HG03103 (cell line): ENCODE measurements around the gene SPECC1L.

ENCODE experiments used
- ATAC-seq: cut with Tn5 transposase; IDR thresholded peaks from one replicate; pipeline ENCODE4 v1.9.1; 2021; ENCODE audit warnings: low read depth; ENCODE audit not compliant: unreplicated experiment

SPECC1L gene

GRCh38 chr22:24424001-24424900 lies 153.6 kb downstream of the SPECC1L start:
- ATAC-seq, result no peak

DNA sequence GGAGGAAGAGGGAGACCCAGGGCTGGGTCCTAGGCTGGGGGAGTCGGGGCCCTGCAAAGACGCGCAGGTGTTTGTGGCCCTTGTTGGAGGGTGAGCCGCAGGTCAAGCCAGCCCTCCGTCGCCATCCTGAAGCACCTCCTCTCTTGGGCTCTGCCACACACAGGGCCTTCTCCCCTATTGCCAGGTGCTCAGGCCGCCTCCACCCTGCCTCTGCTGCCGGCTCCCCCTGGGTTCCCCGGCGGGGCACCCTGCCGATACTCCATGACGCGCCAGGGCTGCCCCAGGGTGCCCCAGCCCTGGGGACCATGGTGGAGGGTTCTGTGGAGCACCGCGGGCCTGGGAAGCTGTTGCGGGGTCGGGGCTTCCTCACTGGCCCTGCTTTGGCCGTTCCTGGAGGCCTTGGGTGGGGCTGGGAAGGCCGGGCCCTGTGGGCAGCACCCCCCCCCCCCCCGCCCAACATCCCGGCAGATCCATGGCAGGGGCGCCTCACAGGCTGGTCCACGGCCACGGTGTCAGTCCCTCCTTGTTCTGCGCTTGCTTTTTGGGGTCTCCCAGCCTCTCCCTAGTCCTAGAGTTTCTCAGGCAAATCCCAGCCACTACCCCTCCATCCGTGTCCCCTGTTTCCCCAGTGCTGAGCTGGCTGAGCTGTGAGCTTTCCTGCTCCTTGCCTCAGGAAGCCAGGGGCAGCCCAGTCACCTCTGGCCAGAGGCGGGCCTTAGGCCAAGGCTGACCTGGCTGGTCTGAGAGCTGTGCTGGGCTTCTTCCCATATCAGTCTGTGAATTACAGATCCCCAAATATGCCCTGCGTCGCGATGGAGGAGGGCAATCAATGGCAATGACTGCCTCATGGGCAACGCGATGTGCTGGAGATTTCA lies 154.5 kb downstream of the SPECC1L start:
- no peak for ATAC-seq

- no peak for ATAC-seq
Observed at GRCh38 chr22:24426436-24426835, 155.8 kb downstream of the SPECC1L start.

DNA sequence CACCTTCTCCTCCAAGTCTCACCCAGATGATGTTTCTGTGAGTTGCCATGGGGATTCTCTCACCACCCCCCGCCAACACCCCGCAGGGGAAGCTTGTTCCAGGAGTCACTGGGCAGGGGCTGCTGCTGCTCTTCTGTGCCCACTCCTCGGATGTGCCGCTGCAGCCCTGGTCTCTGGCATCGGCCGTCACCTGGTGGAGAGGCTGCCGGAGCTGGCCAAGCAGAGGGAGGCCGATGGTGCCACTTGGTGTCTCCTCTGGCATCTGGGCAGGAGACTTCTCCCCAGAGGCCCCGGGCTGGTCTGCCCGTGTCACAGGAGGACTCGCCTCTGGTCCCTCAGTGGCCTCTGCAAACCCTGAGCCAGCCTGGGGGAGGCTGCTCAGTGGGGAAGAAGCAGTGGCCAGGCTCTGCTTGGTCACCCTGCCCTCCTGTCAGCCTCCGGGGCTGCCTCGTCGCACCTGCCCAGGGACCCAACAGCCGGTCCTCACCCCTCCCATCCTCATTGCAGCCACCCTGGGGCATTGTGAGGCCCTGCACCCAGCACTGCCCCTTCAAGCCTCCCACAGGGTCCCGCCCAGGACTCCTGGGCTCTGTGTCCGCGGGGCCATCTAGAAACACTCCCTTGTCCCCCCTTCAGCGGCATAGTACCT lies 156.3 kb downstream of the SPECC1L start:
- no peak for ATAC-seq

DNA sequence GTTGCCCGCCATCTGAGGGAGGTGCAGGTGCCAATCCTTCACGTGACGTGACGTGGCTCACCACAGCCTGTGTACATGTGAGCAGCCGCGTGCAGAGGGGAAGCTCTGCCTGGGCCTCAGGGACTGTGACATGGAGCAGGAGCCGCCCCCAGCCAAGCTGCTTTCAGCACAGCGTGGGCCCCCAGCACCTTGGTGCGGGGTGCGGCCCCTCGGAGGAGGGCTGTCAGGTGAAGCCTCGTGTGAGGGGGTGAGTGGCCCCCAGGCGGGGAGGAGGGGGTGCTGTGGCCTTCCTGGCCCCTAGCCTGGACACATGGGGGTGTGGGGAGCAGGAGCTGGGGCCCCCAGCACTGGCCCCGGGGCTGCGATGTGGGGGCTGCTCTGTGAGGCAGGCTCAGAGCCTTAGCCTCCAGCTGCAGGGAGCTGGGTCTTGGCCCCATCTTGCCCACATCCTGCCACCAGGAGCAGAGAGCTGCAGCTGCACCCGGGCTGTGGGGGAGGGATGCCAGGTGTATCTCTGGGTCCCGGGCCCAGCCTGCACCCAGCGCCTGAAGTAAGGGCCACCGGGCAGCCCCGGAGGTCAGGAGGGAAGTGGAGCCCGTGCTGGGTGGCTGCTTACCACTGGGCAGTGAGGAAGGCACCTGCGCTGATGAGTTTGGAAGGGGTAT lies 157.0 kb downstream of the SPECC1L start, which contains the start of gene ADORA2A:
Gene ADORA2A, plus strand, starts transcription at position 100 of the 665 bp plus-strand sequence. CDS start 5,806 bp downstream, outside the sequence.
- ATAC-seq, result no peak

DNA sequence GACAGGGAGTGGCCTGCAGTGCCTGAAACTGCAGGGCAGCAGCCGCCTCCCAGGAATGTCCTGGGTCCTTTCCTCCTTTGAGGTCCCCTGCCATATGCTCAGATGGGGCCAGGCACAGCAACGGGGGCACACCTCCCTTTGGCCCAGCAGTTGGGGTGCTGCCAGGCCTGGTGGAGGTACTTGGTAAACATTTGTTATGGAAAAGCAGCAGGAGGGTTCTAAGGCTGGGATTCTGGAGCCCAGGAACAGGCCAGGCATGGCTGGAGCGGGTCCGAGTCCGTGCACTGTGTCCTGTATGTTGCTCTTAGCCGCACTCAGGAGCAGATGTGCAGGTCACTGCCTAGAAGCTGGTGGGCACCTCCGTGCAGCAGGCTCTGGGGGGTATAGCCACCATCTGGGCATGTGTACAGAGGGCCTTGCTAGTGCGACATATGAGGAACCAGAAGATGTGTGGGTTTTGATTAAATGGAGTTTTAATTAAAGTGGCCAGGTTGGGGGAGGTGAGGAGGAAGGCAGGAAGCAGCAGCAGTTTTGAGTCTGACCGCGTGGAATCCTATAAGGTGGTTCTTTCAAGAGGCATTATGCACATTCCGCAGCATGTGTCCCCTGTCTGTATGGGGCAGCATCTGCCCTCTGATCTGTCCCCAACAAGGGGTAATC lies 158.2 kb downstream of the SPECC1L start:
- no peak for ATAC-seq

GRCh38 chr22:24429411-24430365 lies 159.1 kb downstream of the SPECC1L start:
- ATAC-seq, result no peak

DNA sequence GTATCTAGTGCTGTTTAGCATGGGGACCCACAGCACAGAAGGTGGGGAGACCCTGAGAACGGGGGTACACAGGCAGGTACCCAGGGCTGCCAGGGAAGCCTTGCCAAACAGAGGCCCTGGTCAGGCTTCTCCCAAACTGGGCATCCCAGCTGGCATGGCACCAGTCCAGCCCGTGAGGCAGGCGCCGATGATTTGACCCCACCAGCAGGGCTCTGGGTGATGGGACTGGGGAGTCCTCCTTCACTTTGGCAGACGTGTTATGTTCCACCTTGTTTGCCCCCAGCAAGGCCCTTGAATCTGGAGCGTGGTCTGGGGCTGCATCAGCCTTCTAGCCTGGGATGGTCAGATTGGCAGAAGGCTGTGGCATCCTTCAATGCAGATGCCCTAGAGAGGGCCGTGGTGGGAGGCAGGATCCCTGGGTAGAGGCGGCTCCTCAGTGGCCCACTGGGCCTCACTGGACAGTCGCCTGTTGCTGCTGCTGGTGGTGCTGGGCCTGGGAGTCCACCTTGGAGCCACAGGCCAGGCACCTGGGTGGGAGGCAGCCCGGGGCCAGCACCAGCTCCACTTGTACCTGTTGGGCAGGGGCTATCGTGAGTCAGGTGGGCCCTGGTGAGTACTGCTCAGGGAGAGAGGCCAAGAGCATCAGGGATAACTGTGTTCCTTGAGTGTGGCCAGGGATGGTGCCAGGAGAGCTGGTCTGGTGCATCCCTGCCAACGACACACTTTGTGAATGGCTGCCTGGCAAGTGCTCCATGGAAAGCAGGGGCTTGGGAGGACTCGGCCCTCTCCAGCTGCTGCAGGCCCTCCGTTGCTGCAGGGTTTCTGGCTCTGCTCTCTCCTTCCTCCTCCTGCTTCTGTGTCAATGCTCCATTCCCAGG lies 160.0 kb downstream of the SPECC1L start:
- ATAC-seq, result no peak

DNA sequence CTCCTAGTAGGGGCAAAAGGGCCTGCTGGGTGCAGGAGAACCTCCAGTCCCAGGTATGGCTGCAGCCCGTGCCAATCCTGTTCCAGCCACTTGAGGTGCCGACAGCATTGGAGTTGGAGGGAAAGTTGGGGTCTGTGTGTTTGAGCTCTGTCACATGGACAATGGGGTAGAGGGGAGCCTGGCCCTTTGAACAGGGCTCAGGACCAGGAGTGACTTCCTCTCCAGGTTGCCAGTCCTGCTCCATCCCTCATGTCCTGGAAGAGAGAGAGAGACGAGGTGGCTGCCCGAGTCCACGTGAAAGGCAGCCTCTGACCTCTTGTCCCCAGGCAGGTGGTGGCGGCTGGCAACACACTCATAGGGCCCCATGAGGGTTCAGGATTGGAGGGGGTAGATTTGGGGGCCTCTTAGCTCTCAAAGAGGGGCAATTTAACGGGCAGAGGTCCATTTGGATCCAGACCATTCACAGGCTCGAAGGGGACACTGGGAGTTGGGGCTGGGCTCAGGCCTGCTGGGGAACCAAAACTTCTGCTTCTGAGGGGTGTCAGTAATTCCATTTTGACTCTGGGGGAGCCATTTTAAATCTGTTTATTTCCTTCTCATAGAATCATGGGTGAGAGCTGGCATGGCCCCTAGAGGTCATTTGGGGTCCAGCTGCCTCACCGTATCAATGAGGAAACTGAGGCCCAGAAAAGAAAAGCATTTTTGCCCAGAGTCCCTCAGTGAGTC lies 160.8 kb downstream of the SPECC1L start:
- ATAC-seq, result no peak

- ATAC-seq, result no peak
Observed at GRCh38 chr22:24432059-24432853, 161.6 kb downstream of the SPECC1L start.

- no peak for ATAC-seq
Observed at GRCh38 chr22:24433001-24433827, 162.6 kb downstream of the SPECC1L start.

GRCh38 chr22:24433828-24434470 lies 163.3 kb downstream of the SPECC1L start:
- ATAC-seq, result no peak

DNA sequence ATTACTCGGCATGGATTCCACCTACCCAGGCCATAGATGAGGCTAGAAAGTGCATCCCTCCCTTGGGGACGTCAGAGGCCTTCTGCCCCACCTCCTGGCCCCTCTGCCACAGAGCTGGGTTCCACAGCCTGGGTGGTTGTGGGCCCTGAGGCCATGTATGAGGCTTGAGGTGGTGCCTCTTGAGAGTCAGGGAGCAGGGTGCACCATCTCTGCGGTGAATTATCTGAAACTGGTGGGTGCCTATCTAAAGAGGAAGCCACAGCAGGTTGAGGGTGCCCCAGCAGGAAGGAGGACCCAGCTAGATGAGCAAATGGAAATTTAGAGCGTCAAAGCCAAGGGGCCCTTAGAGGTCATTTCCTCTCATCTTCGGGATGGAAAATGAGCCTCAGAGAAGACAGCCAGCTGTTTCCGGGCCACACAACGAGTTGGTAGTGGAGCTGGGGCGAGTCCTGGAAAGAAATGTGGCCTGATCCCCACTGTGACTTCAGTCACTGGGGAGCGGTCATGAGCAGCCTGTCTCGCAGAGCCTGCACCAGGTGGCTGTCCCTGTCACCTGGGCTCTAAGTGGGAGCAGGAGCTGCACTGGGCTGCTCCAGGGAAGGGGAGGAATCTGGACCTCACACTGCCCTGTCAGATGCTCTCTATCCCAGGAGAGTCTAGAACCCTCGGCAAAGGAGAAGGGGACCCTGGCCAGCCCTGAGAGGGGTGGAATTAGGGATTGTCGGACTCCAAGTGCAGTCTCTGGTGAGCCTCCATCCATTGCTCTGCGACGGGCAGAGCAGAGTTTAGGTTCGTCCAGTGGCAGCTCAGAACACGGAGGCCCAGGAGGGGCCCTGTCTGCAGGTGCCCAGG lies 164.1 kb downstream of the SPECC1L start:
- no peak for ATAC-seq

DNA sequence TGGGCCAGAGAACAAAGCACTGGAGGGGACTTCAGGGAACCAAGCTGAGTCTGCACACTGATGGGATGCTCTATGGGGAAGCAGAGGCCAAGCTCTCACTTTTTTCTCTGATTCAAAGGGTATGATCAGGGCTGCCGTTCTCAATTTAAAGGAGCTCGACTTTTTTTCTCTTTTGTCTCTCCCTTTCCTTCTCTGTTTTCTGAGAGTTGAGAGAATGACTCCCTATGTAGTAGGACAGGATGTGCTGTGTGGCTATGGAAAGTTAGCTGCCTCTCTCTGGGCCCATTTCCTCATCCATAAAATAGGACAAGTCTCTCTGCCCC lies 164.7 kb downstream of the SPECC1L start:
- no peak for ATAC-seq
